Activated CD4-positive, alpha-beta T cell treated with anti-CD3 and anti-CD28 coated beads, Interleukin-2, amount 50 U/mL, for 24 hours (primary cell): ENCODE results near the gene COLEC12.

Experiments used
- DNase-seq, 2 donors: peaks; one replicate each; pipeline ENCODE4 v3.0.0-alpha.2; 2020; ENCODE audit warnings: low read depth in 1 of 2, low spot score in 1 of 2

The COLEC12 gene

DNA sequence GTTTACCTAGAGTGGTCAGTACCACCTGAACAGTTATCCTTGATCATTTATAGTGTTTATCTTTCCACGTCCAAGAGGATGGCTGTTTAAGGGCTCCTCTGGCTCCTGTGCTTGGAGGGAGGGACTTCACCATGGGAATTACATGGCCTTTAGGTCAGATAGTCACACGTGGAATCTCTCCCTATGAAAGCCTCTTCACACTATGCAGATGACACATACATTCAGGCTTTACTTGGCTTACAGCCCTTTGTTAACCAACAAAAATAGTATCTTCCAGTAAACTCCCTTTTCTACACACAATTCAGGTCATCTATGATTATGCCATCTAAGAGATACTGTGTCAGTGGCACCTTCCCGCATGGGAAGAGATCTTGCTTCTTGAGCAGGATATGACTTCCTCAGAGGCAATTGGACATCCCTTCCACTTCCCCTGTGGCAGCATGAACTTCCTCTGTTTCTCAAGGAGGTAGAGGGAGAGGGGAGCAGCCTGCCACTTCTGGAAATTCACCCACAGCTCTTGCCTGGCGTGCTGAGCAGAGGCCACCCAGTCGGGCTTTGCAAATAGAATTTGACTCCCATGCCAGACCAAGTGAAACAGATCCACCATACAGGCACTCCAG is 53.5 kb downstream of the COLEC12 start:
- DNase-seq: no peak

DNA sequence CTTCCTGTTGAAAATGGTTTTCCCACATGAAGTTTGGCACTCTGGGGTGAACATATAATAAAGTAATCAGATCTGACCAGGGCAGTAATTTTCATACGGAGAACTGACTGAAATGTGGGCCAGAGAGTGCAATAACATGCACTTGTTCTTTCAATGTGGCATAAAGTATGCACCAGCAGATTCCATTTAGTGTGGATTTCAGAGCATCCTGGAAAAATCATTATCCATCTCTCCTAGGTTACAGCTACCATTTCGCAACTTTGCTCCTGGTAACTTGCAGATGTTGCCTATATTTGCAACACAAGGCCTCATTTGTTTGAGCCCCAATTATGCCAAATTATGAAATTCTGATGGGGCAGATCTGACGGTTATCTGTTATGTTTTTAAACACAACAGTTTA is 55.4 kb downstream of the COLEC12 start:
- no peak for DNase-seq

DNA sequence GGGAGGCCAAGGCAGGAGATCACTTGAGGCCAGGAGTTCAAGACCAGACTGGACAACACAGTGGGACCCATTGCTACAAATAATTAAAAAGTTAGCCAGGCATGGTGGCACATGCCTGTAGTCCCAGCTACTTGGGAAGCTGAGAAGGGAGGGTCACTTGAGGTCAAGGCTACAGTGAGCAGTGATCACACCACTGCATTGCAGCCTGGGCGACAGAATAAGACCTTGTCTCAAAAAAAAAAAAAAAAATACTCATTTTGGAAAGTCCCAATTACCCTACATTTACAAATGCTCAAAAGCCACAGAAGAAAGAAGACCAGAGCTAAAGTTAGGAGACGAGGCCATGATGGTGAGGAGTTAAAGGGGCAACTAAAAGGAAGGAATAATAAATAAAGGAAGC is 61.9 kb downstream of the COLEC12 start:
- DNase-seq: no peak

DNA sequence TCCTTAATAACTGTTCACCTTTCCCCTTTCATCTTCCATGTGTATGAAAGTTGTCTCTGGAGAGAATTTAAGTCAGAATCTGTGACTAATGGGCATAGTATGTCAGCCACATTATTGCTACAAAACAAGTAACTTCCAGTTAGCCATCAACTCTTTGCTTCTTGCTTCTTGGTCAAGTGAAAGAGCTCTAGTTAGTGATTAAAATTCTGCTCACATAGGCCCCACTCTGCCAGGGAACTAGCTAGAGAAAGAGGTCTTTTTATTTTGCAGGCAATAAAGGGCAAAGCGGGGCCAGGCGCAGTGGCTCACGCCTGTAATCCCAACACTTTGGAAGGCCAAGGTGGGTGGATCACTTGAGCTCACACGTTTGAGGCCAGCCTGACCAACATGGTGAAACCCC is 64.6 kb downstream of the COLEC12 start:
- no peak for DNase-seq

DNA sequence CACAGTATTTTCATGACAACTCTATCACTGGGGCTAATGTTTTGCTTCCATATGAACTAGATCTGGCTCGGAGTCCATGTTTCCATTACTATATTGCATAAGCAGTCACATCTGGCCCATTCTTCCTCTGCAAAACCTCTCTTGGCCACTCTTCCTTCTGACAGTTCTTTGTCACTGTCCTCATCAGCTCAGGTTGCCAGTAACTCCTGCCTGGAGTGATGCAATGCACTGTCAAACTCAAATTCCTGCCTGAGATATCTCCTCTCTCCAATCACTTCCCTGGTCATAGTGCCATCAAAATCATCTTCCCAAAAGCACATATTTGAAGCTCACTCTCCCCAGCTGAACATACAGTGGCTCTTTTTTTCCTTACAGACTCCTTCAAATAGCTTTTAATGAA is 66.1 kb downstream of the COLEC12 start:
- no peak for DNase-seq

DNA sequence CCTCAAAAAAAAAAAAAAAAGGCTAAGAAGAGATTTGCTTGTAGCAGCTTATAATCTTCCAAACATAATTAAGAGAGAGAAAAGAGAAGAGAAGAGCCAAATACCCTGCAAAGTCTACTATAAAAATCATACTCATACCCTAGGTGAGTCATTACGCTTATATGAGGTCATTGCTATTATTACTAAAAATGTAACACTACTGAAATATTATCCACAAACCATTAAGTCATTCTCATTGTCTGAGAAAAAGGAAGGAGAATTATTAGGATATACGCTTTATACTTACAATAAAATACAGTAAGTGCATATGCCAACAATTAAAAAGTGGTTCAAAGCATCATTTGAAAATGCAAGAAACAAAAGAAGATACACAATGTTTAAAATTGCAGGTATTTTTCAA is 66.5 kb downstream of the COLEC12 start:
- no peak for DNase-seq

DNA sequence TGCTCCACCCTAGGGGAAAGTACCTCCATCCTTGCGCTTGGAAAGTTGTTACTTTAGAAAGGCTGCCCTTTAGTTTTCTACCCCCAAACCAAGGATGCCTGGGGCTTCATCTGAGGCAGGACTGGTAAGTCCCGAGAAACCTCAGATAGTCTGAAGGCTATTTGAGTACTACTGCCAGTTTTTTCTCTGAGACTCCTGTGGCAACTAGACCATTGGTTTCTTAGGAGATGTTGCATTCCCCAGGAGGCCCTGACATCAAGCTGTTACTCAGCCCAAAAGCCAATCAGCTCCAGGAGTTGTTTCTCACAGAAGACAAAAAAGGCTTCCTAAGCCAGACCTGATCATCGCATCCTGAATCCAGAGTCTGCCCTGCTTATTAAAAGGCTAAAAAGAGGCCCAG is 67.2 kb downstream of the COLEC12 start:
- DNase-seq: no peak

DNA sequence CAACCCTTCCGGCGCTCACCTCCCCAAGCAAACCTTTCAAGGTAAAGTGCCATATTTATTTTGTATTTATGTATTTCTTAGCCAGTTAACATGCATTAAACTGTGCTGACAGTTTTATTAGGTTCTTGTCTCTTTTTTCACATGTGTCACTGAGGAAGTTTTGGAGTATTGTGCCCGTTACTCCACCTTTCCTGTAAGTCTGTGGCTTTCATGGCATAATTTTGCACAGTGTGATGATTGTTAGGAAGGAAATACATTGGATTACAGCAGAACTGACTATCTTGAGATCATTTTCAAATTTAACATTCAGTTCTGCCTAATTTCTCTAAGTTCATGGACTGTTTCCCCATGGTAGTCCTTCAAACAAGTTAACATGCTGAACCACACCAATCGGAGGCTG is 67.7 kb downstream of the COLEC12 start:
- no peak for DNase-seq

DNA sequence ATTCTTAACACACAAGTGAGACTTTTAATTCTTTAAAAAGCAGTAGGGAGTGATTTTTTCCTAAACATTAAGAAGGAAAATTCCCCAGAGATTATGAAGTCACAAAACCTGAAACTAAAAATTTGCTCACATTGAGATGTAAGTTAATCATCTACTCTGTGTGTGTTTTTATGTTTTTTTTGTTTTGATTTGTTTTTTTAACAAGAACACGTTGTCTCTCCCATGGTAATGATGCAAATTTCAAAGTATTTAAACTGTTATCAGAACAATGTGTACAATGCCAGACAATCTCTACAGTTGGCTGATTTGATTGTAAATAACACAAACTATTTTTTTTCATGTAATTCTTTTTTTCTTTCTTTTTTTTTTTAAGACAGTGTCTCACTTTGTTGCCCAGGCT is 71.5 kb downstream of the COLEC12 start:
- DNase-seq: no peak

DNA sequence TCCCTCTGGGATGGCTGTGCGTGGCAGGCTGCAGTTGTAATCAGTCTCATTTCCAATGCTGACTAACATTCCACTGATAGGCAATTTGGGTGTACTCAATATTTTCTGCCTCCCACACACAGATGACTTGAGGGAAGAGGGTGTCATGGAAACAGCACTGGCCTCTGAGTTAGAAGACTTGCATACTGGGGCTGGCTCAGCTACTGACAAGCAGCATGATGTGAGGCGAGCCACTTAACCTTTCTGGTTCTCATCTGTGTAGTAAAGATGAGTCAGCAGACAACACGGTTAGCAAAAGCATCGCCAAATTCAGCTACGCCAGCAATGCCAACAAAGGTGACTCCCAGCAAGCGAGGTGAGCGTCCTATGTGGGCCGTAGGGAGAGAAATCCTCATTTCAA is 73.5 kb downstream of the COLEC12 start:
- DNase-seq: no peak

DNA sequence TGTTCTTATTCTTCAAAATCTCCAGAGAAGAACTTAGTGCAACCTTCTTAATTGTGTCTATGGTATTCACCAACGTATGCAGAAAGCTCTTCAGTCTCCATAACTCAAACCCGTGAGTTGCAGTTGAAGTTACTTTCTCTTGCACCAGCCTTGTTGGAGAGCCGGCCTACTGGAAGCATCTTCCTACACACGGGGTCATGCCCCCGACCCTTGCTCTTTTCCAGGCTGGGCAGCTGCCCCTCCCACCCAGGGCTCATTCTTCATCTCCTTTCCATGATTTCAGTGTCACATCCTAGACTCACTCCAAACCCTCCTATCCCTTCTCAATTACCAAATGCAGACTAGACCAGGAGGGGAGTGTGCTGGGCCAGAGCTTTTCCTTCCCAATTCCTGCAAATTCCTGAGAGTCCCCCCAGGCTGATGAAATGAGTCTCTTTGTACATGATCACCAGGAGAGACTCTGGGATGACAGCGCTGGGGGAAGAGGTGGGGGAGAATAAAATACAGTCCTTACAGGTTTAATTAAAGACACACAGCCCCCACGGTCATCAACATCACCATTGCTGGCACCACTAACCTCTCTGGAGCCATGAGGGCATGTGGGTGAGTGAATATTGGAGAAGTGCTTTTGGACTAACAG is 75.3 kb downstream of the COLEC12 start:
- DNase-seq: no peak

DNA sequence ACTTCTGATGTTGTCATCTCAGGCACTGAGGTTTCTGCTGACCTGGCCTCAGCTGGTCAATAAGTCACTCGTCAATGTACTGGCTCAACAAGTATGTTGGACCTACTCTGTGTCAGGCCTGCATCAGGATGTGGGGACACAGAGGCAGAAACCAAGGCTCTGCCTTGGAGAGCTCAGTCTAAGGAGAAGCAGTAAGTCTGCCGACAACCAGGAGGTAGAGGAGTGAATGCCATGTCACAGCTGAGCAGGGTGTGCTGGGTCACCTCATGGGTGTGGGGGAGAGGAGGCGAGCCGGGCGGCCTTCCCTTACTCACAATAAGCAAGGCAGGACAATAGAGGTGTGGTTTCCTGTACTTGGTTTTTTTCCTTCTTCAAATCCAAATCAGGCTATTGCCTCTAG is 75.8 kb downstream of the COLEC12 start:
- DNase-seq: no peak

DNA sequence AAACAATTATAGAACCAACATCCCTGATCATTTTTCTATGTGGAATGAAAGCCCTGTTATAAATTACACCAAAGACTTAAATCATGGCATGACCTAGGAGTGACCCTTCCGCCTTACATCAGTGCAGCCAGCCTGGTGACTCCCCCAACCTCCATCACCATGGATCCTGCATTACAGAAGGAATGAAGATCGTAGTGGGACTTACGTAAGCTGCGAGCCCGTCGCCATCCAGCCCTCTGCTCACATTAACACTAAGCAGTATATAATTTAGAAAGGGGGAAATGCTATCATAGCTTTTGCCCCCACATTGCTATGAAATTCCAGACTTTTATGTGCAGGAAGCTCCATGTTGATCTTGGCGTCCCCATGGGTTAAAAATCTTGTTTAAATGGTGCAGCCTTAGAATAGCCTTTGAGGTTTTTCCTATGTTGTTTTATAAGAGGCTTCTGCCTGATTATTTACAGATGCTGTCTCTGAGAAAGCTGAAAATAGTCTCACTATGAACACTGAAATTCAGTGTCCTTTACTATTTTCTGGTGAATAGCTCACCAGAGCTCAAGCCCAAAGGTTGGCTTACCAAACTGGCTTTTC is 76.3 kb downstream of the COLEC12 start:
- DNase-seq: no peak

DNA sequence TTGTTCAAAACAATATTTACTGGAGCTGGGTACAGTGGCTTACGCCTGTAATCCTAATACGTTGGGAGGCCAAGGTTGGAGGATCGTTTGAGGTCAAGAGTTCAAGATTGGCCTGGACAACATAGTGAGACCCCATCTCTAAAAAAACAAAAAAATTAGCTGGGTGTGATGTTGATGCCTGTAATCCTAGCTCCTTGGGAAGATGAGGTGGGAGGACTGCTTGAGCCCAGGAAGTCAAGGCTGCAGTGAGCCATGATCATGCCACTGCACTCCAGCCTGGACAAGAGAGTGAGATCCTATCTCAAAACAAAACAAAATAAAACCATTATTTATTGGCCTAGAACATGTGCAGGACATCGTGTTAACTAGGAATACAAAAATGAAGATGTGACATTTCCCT is 77.5 kb downstream of the COLEC12 start:
- DNase-seq: no peak

DNA sequence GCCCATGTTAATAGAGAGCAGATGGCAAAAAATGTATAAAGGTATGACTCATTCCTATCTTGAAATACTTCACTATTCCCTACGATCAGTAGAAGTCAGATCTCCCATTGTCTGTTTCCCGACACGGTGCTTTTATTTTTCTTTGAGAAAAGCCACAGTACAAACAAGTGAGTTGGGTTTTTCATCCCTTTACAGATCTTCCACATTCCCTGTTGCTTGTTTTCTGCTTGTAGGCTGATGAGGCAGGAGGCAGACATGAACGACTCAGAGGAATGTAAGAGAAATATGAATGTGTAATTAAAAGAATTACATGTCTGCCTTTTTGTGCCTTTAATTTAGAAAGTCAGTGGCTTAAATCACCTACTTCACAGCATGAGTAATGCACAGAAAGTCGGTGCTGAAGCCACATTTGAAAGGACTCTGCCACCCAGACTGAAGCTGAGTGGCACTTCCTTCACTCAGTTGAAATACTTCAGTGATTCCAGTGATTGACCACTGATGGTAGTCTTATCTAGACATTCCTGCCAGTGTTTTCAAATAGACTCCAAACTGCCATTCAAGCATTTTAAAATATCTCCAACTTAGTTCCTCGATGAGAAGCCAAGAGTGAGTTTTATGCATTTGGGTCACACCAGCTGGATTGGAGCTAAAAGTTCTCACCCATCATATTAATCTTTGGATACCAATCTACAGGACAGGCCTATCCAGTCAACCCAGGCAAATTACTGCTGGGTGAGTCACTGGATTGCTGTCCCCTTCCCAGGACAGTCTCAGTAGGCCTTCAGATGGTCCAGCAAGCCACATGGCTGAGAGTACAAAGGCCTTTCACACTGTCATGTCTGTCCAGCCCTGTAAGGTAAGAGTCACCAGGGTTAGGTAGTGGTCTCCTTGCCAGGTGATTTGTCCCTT is 79.0 kb downstream of the COLEC12 start:
- DNase-seq: no peak

DNA sequence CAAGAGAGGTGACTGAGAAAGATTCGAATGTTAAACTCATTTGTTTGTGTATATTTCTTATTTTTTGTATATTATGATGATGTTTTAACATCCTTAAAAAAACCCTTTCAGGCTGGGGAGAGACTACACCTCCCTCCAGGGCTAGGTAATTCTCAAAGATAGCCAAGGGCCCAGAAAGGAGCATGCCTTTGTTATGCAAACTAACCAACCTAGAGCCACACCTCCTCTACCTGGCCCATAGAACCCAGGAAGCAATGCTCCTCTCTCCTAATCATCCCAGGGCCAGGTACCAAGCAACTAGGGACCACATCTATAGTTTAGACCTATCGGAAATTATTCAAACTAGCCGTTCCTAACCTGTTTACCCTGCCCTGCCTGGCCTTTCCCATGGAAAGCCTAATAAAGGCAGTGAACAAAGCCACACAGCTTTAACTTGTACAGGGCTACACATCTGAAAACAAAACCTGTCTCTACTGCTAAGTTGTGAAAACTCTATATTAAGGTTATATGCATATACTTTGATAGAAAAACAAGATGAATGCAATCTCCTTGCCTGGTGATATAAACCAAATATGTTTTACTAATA is 79.7 kb downstream of the COLEC12 start:
- DNase-seq: no peak

DNA sequence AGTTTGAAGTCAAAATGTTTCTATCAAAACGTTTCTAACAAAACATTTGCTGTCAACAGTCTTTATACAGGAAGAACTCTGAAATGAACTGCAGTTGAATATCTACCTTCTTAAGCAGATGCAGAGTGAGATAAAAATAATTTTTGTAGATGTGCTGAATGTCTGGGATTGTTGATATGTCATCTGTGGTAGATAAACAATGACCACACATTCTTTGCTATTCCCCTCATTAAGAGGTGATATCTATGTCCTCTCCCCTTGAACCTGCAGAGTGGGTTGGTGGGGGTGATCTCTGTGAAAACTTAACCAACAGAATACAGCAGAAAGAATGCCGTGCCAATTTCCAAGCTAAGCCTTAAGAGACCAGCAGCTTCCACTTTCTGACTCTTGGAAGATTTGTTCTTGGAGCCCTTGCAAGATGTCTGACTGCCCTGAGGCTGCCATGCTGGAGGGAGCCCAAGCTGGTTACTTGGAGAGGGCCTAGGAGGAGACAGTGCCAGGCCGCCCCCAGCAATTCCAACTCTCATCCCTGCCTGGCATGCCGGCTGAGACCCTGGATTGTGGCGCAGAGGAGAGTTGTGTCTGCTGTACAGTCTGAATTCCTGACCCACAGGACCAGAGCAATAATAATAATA is 80.8 kb downstream of the COLEC12 start:
- no peak for DNase-seq

DNA sequence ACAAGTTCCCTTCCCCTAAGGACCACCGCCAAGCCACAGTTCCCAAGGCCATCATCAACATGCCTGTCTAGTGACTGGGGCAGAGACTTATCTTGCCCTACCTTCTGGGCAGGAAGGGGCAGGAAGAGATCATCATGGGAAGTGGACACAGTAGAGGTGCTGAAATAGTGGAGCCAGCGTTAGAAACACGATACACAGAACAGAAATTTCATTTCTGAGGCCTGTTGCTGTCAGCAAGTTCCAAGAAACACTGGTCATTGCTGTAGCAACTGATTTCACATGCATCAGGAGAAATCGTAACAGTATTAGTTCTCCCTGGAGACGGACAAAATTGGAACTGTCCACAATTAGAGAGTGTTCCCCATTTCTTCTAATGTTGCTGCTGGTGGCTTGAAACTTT is 83.0 kb downstream of the COLEC12 start:
- no peak for DNase-seq

DNA sequence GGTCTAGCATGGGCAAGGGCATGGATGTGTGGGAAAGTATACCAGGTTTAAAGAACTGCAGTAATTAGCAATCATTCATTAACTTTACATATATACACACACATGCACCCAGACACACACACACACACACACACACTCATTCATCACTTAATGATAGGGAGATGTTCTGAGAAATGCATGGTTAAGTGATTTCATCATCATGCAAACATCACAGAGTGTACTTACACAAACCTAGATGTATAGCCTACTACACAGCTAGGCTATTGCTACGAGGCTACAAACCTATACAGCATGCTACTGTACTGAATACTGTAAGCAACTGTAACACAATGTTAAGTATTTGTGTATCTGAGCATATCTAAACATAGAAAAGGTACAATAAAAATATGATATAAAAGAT is 83.6 kb downstream of the COLEC12 start:
- no peak for DNase-seq

DNA sequence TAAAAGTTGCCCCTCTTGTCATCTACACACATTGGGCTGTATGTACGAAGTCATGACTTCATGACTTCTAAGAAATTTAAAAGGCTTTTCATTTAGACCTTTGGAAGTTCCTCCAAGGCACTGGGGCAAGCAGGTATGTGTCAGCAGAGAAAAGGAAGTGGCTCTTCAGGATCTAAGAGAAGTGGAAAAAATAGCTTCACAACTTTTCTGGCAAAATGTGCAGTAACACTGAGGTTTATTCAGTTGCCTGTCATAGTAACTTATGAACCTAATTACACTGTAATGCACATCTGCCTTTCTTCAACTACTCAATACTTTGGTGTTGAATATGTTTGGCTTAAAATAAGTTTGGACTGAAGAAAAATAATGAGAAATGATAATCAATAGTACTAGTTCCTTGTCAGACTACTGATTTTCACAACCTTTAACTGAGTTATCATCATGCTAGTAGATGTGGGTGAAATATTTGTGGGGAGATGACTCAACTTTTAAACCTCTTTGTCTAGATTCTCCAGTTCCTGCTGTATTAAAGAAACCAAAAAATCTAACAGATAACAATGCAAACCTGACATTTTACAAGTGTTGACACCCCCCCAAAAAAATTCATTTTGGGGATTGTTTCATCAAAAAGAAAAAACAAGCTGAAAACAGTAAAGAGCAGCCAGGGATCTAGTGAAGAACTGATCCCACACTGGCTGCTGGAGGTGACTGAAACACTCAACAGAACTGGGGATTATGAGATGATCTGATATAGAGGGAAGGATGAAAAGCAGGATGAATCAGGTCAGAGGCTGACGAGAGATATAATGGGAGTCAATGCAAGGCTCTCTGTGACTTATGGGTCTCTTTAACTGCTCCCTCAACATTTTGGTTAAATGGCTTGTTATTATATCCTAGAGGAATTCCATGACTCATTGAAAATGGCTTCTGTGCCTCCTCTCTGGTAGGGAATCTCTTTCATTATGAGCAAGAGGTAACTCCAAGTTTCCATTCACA is 84.6 kb downstream of the COLEC12 start:
- DNase-seq: no peak
